ENCODE results near the gene PSMA3. TPM values are rescaled to one million over a fixed set of nuclear protein-coding genes. Genes with fewer than 3 reads are reported as not detected.

PSMA3 gene
- total and polyA plus RNA-seq, 10 of the 15 experiments (the other 5 are each of a cell fraction or from before 2014, with no cell fraction given), result 142 to 936 (median 400) TPM

- H3K27ac ChIP-seq (ENCODE audit: control insufficient read depth, insufficient read depth), result no peak overlapping the region; the same call in 1 of the 2 replicates
- no peak overlapping the region for H2AFZ ChIP-seq (ENCODE audit: control insufficient read depth, low read depth, low read length)
- DNase-seq (ENCODE audit: low read depth, low spot score) (no peak), ATAC-seq (no peak; the same call in 2 of the 3 replicates), FAIRE-seq (no peak)
- H3K4me3 ChIP-seq, result no peak overlapping the region
- no peaks in the 10 kb centered on the region for H3K9me3 ChIP-seq (replicated peaks; ENCODE audit: control insufficient read depth, insufficient read depth, low read length)
- H3K9ac ChIP-seq (ENCODE audit: control insufficient read depth, insufficient read depth, low read length), result no peak overlapping the region
- no peaks in the 10 kb centered on the region; the same call in 1 of the 2 replicates for H4K20me1 ChIP-seq (ENCODE audit: control insufficient read depth, insufficient read depth)
- BruUV-seq (replicated peaks), result no TSS peak
- H3K4me2 ChIP-seq (ENCODE audit: control insufficient read depth, insufficient read depth), result peak overlapping the region; percentile 35; the same call in 1 of the 2 replicates
- ChIA-PET SMC1A (ENCODE audit: uncharacterized antibody, unreplicated experiment) (interaction anchor here (1.1 to 1.9 kb wide), 3 partner anchors 9 to 16 kb away, joined by 3 to 5 read pairs (median 3); partner anchors contain the start of gene ARID4A), RAD21 (ENCODE audit: unreplicated experiment) (interaction anchor here (1.0 kb wide), 1 partner anchor 16 kb away, joined by 5 read pairs; the partner anchor contains the start of gene ARID4A), POLR2A (interaction anchor here (0.6 to 1.3 kb wide), 3 partner anchors 16 to 646 kb away, joined by 3 to 6 read pairs (median 5); partner anchors contain the start of gene ARID4A), CTCF (interaction anchor here (0.6 kb wide), 1 partner anchor 1892 kb away, joined by 3 read pairs; no protein-coding TSS in a partner anchor)
- in situ Hi-C loops (cut with MboI) (no loop called here), intact Hi-C loops (cut with micrococcal nuclease; ENCODE audit: unreplicated experiment) (no loop called here)
- H3K27me3 ChIP-seq (replicated peaks in 1 of 2; ENCODE audit: control insufficient read depth in 2 of 2, insufficient read depth in 2 of 2, low read length in 1 of 2), result no peaks in the 10 kb centered on the region
- no peak for TF ChIP-seq IRF4 (IDR thresholded peaks at IDR 0.05; ENCODE audit: low read depth, low read length)
- 64% methylated on average over 3 of the region's 3 CpGs for WGBS (ENCODE audit: insufficient coverage, insufficient replicate concordance, low lambda C conversion rate, missing lambda C conversion rate)
- peaks cover 34% of the 10 kb centered on the region for H3K79me2 ChIP-seq (ENCODE audit: control insufficient read depth, insufficient read depth, low read length)
- H3K36me3 ChIP-seq (ENCODE audit: control insufficient read depth in 2 of 2, insufficient read depth in 2 of 2, low read length in 1 of 2), result peaks cover 4 to 22% of the 10 kb centered on the region in 2 experiments
- peaks cover 4% of the 10 kb centered on the region for H3K4me1 ChIP-seq (ENCODE audit: control insufficient read depth, insufficient read depth, low read length)
Observed at GRCh38 chr14:58281969-58282368, 37.3 kb downstream of the PSMA3 start.

GRCh38 chr14:58282925-58283593 lies 38.4 kb downstream of the PSMA3 start:
- Histone ChIP-seq H3K27ac (ENCODE audit: control insufficient read depth, insufficient read depth) (no peak overlapping the region), H3K27me3 (replicated peaks in 1 of 2; ENCODE audit: control insufficient read depth in 2 of 2, insufficient read depth in 2 of 2, low read length in 1 of 2) (no peaks in the 10 kb centered on the region), H3K36me3 (ENCODE audit: control insufficient read depth in 2 of 2, insufficient read depth in 2 of 2, low read length in 1 of 2) (peaks cover 2 to 19% of the 10 kb centered on the region in 2 experiments), H3K4me1 (ENCODE audit: control insufficient read depth, insufficient read depth, low read length) (peaks cover 4% of the 10 kb centered on the region), H3K9me3 (replicated peaks; ENCODE audit: control insufficient read depth, insufficient read depth, low read length) (no peaks in the 10 kb centered on the region), H3K79me2 (ENCODE audit: control insufficient read depth, insufficient read depth, low read length) (peaks cover 38% of the 10 kb centered on the region), H2AFZ (ENCODE audit: control insufficient read depth, low read depth, low read length) (no peak overlapping the region), H3K4me3 (no peak overlapping the region), H3K9ac (ENCODE audit: control insufficient read depth, insufficient read depth, low read length) (no peak overlapping the region), H4K20me1 (ENCODE audit: control insufficient read depth, insufficient read depth) (no peaks in the 10 kb centered on the region; the same call in 1 of the 2 replicates), H3K4me2 (ENCODE audit: control insufficient read depth, insufficient read depth) (no peak overlapping the region)
- SMC1A ChIA-PET (ENCODE audit: uncharacterized antibody, unreplicated experiment), result interaction anchor here (0.7 to 1.9 kb wide), 4 partner anchors 8 to 37 kb away, joined by 3 to 5 read pairs (median 4); no protein-coding TSS in a partner anchor
- FAIRE-seq, result no peak
- ATAC-seq, result no peak
- in situ Hi-C loops (cut with MboI) (no loop called here), intact Hi-C loops (cut with micrococcal nuclease; ENCODE audit: unreplicated experiment) (no loop called here)
- no peak for DNase-seq (ENCODE audit: low read depth, low spot score)
- WGBS (ENCODE audit: insufficient coverage, insufficient replicate concordance, low lambda C conversion rate, missing lambda C conversion rate), result 87% methylated on average over 4 of the region's 4 CpGs
- RAD21 ChIA-PET (ENCODE audit: unreplicated experiment), result no interaction called here
- no TSS peak for BruUV-seq (replicated peaks)
- CTCF ChIA-PET, result no interaction called here
- POLR2A ChIA-PET, result no interaction called here
- TF ChIP-seq CHD1 (IDR thresholded peaks at IDR 0.05; ENCODE audit: low read depth, low read length) (no peak), CBX3 (IDR thresholded peaks at IDR 0.05; ENCODE audit: borderline replicate concordance, low read depth) (no peak), BCL11A (IDR thresholded peaks at IDR 0.05; ENCODE audit: low read depth, low read length) (no peak), FOXK2 (IDR thresholded peaks at IDR 0.05) (no peak), SMC3 (IDR thresholded peaks at IDR 0.05; ENCODE audit: borderline replicate concordance, low read length) (no peak), MTA2 (IDR thresholded peaks at IDR 0.05; ENCODE audit: low read depth) (no peak), NFIC (IDR thresholded peaks at IDR 0.05; ENCODE audit: low read depth, low read length) (no peak), POU2F2 (IDR thresholded peaks at IDR 0.05; ENCODE audit: borderline replicate concordance, low read depth, low read length) (no peak), TCF7 (IDR thresholded peaks at IDR 0.05; ENCODE audit: borderline replicate concordance) (no peak)
- TF ChIP-seq, protein P1, sequence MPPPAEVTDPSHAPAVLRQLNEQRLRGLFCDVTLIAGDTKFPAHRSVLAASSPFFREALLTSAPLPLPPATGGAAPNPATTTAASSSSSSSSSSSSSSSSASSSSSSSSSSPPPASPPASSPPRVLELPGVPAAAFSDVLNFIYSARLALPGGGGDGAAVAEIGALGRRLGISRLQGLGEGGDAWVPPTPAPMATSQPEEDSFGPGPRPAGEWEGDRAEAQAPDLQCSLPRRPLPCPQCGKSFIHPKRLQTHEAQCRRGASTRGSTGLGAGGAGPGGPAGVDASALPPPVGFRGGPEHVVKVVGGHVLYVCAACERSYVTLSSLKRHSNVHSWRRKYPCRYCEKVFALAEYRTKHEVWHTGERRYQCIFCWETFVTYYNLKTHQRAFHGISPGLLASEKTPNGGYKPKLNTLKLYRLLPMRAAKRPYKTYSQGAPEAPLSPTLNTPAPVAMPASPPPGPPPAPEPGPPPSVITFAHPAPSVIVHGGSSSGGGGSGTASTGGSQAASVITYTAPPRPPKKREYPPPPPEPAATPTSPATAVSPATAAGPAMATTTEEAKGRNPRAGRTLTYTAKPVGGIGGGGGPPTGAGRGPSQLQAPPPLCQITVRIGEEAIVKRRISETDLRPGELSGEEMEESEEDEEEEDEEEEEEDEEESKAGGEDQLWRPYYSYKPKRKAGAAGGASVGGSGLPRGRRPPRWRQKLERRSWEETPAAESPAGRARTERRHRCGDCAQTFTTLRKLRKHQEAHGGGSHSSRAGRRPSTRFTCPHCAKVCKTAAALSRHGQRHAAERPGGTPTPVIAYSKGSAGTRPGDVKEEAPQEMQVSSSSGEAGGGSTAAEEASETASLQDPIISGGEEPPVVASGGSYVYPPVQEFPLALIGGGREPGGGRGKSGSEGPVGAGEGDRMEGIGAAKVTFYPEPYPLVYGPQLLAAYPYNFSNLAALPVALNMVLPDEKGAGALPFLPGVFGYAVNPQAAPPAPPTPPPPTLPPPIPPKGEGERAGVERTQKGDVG (CRISPR knock-in tag; IDR thresholded peaks at IDR 0.05), result no peak
- TF ChIP-seq, protein P2, sequence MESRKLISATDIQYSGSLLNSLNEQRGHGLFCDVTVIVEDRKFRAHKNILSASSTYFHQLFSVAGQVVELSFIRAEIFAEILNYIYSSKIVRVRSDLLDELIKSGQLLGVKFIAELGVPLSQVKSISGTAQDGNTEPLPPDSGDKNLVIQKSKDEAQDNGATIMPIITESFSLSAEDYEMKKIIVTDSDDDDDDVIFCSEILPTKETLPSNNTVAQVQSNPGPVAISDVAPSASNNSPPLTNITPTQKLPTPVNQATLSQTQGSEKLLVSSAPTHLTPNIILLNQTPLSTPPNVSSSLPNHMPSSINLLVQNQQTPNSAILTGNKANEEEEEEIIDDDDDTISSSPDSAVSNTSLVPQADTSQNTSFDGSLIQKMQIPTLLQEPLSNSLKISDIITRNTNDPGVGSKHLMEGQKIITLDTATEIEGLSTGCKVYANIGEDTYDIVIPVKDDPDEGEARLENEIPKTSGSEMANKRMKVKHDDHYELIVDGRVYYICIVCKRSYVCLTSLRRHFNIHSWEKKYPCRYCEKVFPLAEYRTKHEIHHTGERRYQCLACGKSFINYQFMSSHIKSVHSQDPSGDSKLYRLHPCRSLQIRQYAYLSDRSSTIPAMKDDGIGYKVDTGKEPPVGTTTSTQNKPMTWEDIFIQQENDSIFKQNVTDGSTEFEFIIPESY (IDR thresholded peaks at IDR 0.05), result no peak
